ENCODE measurements around the gene KLHL5.

DNA sequence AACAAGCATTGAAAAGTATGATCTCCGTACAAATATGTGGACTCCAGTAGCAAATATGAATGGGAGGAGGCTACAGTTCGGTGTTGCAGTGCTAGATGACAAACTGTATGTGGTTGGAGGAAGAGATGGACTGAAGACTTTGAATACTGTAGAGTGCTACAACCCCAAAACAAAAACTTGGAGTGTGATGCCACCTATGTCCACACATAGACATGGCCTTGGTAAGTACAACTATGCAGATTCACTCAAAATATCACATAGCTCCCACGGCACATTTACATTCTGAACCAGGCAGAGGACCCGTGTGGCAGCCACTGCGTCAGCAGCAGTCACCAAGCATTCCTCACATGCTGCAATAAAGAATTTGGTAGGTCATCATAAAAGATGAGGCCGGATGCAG is 41.3 kb downstream of the KLHL5 start:
- TF ChIP-seq, protein P1, sequence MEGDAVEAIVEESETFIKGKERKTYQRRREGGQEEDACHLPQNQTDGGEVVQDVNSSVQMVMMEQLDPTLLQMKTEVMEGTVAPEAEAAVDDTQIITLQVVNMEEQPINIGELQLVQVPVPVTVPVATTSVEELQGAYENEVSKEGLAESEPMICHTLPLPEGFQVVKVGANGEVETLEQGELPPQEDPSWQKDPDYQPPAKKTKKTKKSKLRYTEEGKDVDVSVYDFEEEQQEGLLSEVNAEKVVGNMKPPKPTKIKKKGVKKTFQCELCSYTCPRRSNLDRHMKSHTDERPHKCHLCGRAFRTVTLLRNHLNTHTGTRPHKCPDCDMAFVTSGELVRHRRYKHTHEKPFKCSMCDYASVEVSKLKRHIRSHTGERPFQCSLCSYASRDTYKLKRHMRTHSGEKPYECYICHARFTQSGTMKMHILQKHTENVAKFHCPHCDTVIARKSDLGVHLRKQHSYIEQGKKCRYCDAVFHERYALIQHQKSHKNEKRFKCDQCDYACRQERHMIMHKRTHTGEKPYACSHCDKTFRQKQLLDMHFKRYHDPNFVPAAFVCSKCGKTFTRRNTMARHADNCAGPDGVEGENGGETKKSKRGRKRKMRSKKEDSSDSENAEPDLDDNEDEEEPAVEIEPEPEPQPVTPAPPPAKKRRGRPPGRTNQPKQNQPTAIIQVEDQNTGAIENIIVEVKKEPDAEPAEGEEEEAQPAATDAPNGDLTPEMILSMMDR (IDR thresholded peaks at IDR 0.05): no peak
- no peak for TF ChIP-seq POLR2A (IDR thresholded peaks at IDR 0.05)
